ENCODE data around the gene ARHGEF17. TPM values are rescaled to one million over a fixed set of nuclear protein-coding genes. Genes with fewer than 3 reads are reported as not detected.

ARHGEF17 gene
- total RNA-seq, 3 donors from 2014 or later (not counting 1 experiment from before 2014, with no cell fraction given), result 0.02 to 0.88 (median 0.50) TPM

DNA sequence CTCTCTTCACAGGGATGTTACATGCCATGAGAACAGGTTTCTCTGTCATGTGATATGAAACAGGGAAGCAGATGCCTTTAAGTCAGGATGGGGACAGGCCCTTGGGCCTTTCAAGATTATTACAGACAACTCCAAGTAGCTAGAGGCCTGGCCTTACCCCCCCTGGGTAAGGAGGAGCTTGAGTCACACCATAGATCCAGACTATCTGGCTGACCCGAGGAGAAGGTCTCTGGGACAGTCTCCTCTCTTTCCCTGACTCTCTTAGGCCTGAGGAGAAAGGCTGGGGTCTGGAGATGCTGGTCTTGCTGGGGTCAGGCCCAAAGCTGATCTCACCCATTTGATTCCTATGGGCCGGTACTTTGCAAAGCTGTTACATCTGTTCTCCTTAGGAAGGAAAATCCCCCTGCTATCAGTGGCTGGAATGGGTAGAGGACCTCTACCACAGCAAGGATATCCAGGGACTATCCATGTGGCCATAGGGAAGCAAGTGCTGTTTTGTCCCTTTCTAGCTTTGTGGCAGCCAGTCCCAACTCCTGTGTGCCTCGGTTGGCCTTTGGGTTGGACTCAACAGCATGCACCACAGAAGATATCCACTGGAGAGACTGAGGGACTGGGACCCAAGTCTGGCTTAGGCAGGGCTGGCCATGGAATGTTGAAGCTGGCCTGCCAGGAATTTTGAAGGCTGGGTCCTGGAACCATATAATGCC is 93.3 kb downstream of the ARHGEF17 start:
- intact Hi-C loops (cut with micrococcal nuclease), result no loop called here
- no peaks in the 10 kb centered on the region for H3K4me1 ChIP-seq (ENCODE audit: control insufficient read depth, insufficient read depth, low read length)
- Mint-ChIP-seq H3K27me3 (ENCODE audit: low read depth in 2 of 2) (no peaks in the 10 kb centered on the region), H3K4me1 (peaks cover 0 to 20% of the 10 kb centered on the region in 2 donors), H3K27ac (peak overlapping the region; percentile 23 to 81), H3K4me3 (no peak overlapping the region), H3K36me3 (no peaks in the 10 kb centered on the region), H3K9me3 (no peaks in the 10 kb centered on the region)
- H3K4me3 ChIP-seq (ENCODE audit: low read length), result no peak overlapping the region
- peaks cover 18% of the 10 kb centered on the region for H3K36me3 ChIP-seq (ENCODE audit: control insufficient read depth, insufficient read depth, low read length)
- TF ChIP-seq, protein P1, sequence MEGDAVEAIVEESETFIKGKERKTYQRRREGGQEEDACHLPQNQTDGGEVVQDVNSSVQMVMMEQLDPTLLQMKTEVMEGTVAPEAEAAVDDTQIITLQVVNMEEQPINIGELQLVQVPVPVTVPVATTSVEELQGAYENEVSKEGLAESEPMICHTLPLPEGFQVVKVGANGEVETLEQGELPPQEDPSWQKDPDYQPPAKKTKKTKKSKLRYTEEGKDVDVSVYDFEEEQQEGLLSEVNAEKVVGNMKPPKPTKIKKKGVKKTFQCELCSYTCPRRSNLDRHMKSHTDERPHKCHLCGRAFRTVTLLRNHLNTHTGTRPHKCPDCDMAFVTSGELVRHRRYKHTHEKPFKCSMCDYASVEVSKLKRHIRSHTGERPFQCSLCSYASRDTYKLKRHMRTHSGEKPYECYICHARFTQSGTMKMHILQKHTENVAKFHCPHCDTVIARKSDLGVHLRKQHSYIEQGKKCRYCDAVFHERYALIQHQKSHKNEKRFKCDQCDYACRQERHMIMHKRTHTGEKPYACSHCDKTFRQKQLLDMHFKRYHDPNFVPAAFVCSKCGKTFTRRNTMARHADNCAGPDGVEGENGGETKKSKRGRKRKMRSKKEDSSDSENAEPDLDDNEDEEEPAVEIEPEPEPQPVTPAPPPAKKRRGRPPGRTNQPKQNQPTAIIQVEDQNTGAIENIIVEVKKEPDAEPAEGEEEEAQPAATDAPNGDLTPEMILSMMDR (IDR thresholded peaks at IDR 0.05), result no peak
- H3K9me3 ChIP-seq (ENCODE audit: control insufficient read depth, insufficient read depth, low read length), result no peaks in the 10 kb centered on the region
- no peak for DNase-seq
- no peak for ATAC-seq
- 96% methylated on average over 3 of the region's 3 CpGs for WGBS (ENCODE audit: insufficient coverage)
- H3K27ac ChIP-seq (ENCODE audit: low read length), result no peak overlapping the region
- H3K27me3 ChIP-seq (ENCODE audit: control insufficient read depth, insufficient read depth, low read length), result no peaks in the 10 kb centered on the region

DNA sequence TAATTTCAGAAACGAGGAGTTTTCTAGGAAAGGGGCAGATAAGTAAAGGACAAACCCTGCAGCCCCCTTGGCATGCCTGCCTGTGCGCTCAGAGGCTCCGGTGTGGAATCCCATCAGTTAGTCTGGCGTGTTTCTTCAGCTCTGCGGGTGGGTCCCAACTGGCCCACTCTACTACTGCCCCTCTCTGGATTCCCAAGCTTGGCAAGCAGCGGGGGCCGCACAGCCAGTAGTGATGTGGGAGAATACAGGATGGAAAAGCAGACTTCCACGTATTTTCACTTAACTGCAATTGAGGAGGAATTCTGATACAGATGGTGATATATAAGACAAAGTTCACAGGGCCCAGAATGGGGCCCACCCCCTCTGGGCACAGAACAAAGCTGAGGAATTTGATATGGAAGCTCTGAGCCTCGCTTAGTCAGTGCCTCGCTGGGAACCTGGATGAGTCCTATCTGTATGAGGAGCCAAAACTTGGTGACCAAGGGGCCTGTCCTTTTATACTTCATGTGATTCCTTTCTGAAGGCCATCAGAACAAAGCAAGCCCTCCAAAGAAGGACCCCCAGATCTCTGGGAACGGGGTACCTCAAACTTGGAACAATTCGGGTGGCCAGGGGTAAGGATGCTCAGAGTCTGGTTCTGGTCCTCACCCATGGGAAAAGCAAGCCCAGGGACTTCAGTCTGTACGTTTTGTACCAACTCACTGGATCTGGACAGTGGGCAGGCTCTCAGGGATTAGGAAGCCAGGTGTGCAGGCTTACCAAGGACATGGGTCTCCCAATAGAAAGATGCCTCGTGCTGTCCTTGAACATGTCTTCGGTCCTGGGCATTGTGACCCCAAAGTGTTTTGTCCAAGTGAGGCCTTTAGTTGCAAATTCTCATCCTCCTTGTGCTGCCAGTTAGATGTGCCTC is 94.1 kb downstream of the ARHGEF17 start:
- Mint-ChIP-seq H3K4me3 (no peak overlapping the region), H3K36me3 (no peaks in the 10 kb centered on the region), H3K27me3 (ENCODE audit: low read depth in 2 of 2) (no peaks in the 10 kb centered on the region), H3K9me3 (no peaks in the 10 kb centered on the region), H3K4me1 (peaks cover 0 to 13% of the 10 kb centered on the region in 2 donors), H3K27ac (peak overlapping the region in 1 of 2 donors; percentile 61)
- no peak overlapping the region for H3K27ac ChIP-seq (ENCODE audit: low read length)
- intact Hi-C loops (cut with micrococcal nuclease), result no loop called here
- WGBS (ENCODE audit: insufficient coverage), result 95% methylated on average over 15 of the region's 15 CpGs
- no peak overlapping the region for H3K4me3 ChIP-seq (ENCODE audit: low read length)
- peaks cover 20% of the 10 kb centered on the region for H3K36me3 ChIP-seq (ENCODE audit: control insufficient read depth, insufficient read depth, low read length)
- H3K9me3 ChIP-seq (ENCODE audit: control insufficient read depth, insufficient read depth, low read length), result no peaks in the 10 kb centered on the region
- DNase-seq, result no peak
- TF ChIP-seq, protein P1 (IDR thresholded peaks at IDR 0.05), result no peak
- no peaks in the 10 kb centered on the region for H3K4me1 ChIP-seq (ENCODE audit: control insufficient read depth, insufficient read depth, low read length)
- ATAC-seq, result no peak
- H3K27me3 ChIP-seq (ENCODE audit: control insufficient read depth, insufficient read depth, low read length), result no peaks in the 10 kb centered on the region

DNA sequence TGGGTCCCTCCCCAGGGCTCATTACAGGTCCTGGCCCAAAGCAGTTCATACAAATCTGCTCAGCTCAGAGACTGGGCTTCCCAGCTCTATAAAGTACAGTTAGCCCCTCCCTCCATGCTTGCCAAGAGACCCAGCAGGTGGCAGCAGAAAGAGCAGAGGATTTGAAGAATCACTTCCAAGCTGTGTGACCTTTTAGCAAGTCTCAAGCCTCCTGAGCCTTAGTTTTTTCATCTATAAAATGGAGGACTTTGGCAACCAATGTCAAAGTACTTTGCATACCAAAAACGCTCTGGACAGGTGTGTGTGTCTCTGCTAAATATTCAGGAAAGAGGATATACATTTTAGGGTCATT is 94.7 kb downstream of the ARHGEF17 start:
- Histone ChIP-seq H3K9me3 (ENCODE audit: control insufficient read depth, insufficient read depth, low read length) (no peaks in the 10 kb centered on the region), H3K27ac (ENCODE audit: low read length) (no peak overlapping the region), H3K27me3 (ENCODE audit: control insufficient read depth, insufficient read depth, low read length) (no peaks in the 10 kb centered on the region), H3K4me1 (ENCODE audit: control insufficient read depth, insufficient read depth, low read length) (no peaks in the 10 kb centered on the region), H3K4me3 (ENCODE audit: low read length) (no peak overlapping the region), H3K36me3 (ENCODE audit: control insufficient read depth, insufficient read depth, low read length) (peaks cover 21% of the 10 kb centered on the region)
- peak in 1 of 2 donors; percentile 49 for DNase-seq
- no peak overlapping the region for H3K4me3 Mint-ChIP-seq
- ATAC-seq, result peak in 1 of 3 donors; percentile 9
- intact Hi-C loops (cut with micrococcal nuclease), result no loop called here
- 83% methylated on average over 1 of the region's 1 CpG for WGBS (ENCODE audit: insufficient coverage)
- no peaks in the 10 kb centered on the region for H3K27me3 Mint-ChIP-seq (ENCODE audit: low read depth in 2 of 2)
- H3K4me1 Mint-ChIP-seq, result peaks cover 0 to 13% of the 10 kb centered on the region in 2 donors
- TF ChIP-seq, protein P1 (IDR thresholded peaks at IDR 0.05), result no peak
- peak overlapping the region in 1 of 2 donors; percentile 61 for H3K27ac Mint-ChIP-seq
- H3K9me3 Mint-ChIP-seq, result no peaks in the 10 kb centered on the region
- no peaks in the 10 kb centered on the region for H3K36me3 Mint-ChIP-seq

All from natural killer cell (primary cell).